GM18508 (cell line): Measurements from ENCODE around the gene IL26.

Experiments
- ATAC-seq: cut with Tn5 transposase; IDR thresholded peaks from one replicate; pipeline ENCODE4 v1.9.1; 2021; ENCODE audit warnings: moderate number of reproducible peaks; ENCODE audit not compliant: insufficient read depth, unreplicated experiment

Gene IL26, protein sequence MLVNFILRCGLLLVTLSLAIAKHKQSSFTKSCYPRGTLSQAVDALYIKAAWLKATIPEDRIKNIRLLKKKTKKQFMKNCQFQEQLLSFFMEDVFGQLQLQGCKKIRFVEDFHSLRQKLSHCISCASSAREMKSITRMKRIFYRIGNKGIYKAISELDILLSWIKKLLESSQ

DNA sequence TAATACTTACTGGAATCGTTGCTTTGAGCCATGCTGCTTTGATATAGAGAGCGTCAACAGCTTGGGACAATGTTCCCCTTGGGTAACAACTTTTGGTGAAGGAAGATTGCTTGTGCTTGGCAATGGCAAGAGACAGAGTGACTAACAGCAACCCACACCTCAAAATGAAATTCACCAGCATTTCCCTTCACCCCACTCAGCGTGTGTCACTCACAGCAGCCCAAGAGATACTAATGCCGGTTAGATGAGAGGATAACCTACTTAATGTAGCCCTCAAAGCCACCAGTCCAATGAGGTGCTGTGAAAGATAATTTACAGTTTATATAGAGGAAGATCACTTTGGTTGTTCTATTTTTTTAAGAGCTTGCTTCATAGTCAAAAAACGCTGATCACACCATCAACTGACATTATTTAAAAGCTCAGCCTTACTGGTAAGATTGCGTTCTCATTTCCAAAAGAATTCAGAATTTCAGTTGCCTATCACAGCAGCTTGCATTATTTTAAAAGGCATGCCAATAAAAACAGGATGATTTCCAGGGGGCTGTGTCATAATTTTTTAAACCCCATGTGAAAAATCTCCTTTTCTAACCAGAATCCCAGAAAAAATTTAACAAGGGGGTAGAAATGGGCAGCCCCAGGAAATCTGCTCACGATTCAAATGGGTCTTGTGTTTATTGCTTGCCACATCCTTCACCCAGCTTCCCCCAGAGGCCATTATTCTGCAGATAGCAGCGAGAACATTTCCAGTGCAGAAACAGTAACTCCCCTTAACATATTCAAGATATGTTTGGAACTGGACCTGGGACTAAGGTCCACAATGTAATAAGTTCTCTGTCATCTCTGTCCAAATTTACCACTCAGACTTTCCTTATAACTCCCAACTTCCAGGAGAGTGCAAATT is at the start of gene IL26:
Gene IL26 (minus strand): TSS at position 235 of the 901 bp plus-strand sequence. CDS start 54 bp downstream, at position 181.
- no peak for ATAC-seq

- ATAC-seq: no peak
Observed at GRCh38 chr12:68272732-68273131, 47.1 kb upstream of the IL26 start.

GRCh38 chr12:68271346-68271745 is 45.7 kb upstream of the IL26 start:
- no peak for ATAC-seq

DNA sequence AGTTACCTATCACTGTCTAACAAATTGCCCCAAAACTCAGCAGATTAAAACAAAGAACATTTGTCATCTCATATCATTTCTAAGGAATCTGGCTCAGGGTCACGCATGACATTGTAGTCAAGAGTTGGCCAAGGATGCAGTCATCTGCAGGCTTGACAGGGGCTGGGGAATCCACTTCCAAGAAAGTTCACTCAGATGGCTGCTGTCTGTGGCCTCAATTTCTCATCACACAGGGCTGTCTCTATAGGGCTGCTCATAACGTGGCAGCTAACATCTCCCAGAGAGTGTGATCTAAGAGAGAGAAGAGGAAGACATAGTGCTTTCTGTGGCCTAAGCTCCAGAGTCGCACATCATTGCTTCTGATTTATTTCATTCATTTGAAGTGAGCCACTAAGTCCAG is 44.7 kb upstream of the IL26 start:
- ATAC-seq: no peak

- no peak for ATAC-seq
Observed at GRCh38 chr12:68269779-68270178, 44.2 kb upstream of the IL26 start.

DNA sequence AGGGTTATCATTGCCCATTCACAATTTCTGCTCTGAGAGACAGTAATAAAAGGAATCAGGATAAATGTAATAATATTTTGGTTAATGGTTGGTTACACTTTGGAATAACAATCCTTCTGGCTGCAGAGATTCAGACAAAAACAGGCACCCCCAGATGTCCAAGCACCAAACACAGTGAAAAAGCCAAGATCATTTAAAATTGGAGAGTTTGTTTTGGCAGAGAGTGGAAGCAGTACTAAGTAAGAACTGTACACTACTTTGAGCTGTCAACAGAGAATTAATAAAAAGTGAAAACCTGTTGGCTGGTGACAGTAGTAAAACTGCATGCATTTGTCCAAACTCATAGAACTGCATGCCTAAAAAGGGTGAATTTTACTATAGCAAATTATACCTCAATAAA is 43.4 kb upstream of the IL26 start:
- ATAC-seq: no peak

DNA sequence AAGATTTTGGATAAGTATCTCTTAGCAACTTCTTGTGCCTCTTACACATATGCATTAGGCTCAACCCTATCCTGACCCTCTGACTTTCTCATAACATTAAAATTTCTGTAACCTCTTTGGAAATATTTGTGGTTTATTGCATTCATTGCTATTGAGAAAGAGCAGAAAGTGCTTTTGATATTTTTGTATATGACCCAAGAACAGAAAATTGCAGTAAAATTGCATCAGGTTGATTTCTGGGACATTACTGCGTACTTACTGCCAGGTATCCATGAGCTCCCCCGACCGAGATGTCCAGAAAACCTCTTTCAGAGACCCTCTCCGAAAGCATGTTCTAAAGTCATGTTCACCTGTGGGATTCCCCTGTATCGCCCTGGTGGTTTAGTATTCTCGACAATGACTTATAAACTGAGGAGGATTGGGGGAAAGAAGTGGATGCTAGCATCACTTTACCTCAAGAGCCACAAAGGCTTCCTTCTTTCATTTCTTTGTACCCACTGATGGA is 42.3 kb upstream of the IL26 start:
- no peak for ATAC-seq

- ATAC-seq: no peak
Observed at GRCh38 chr12:68264857-68265256, 39.2 kb upstream of the IL26 start.

GRCh38 chr12:68264158-68264855 is 38.7 kb upstream of the IL26 start:
- no peak for ATAC-seq

GRCh38 chr12:68263366-68263765 is 37.8 kb upstream of the IL26 start:
- no peak for ATAC-seq

- ATAC-seq: no peak
Observed at GRCh38 chr12:68261896-68262295, 36.3 kb upstream of the IL26 start.

- no peak for ATAC-seq
Observed at GRCh38 chr12:68260153-68260552, 34.5 kb upstream of the IL26 start.

- no peak for ATAC-seq
Observed at GRCh38 chr12:68259318-68259940, 33.8 kb upstream of the IL26 start.

GRCh38 chr12:68253504-68253903 is 27.9 kb upstream of the IL26 start, which contains the start of gene IL22:
TSS of gene IL22 (minus strand) at chr12:68253604. CDS start at chr12:68253448, 156 bp downstream.
- no peak for ATAC-seq

GRCh38 chr12:68252077-68252476 is 26.5 kb upstream of the IL26 start:
- ATAC-seq: no peak

- ATAC-seq: no peak
Observed at GRCh38 chr12:68250454-68250853, 24.8 kb upstream of the IL26 start.

DNA sequence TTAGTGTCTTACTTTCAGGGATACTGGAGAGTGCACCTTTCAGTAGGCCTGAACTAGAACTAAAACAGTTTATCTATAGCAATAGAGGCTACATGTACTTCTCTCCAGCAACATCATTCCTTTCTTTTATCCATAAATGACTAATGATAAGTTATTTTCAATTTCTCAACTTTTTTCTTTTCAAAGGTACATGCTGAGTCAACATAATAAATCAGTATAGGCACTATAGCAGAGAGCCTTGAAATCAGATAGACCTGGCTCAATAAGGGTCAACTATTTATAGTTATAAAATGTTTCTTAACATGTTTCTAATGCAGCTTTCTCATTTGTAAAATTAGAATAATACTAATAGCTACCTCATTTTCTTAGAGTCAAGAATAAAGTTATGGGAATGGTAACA is 22.2 kb upstream of the IL26 start:
- ATAC-seq: no peak

- ATAC-seq: no peak
Observed at GRCh38 chr12:68246350-68246749, 20.7 kb upstream of the IL26 start.

DNA sequence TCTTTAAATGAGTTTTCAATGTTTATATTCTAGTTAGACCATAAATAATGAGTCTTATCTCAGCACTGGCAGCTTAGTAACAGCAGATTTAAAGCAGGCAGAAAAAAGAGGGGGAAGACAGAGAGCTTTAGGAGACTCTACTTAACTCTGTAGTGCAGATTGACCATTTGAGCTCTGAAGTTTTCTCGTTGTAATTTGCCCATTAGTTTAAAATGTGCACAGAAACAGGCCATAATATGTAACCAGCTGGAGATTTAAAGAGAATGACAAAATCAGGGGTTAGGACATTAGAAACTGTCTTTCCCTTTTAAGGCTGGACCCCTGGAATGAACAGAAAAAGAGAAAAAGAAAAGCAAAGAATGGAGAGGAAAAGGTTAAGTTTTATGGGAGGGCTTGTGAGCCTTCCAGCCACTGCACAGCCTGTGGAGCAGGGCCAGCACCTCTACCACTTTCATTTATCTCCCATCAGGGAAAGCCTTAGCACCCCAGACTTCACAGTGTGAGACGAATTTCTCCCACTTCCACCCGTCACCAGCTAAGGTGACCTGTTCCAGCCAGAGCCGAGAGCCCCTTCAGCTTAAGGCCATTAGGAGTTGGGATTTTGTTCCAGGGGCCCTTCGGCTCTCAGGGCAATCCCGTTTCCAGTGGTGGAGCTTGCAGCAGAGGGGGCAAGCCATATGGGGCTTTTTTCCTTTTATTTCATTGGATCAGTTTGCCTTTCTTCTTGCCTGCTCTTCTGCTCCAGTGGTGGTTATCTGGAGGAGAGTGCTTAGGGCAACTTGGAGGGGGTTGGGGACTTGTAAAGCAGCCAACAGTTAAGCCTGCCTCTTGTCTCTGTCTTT is 19.8 kb upstream of the IL26 start:
- ATAC-seq: no peak

- ATAC-seq: no peak
Observed at GRCh38 chr12:68242777-68243176, 17.2 kb upstream of the IL26 start.
